WTC11 (cell line): ENCODE measurements around the gene CHAT. TPM values are rescaled to one million over a fixed set of nuclear protein-coding genes. Genes with fewer than 3 reads are reported as not detected.

ENCODE experiments used
- ATAC-seq: fragments of 200-7000 bp; cut with Tn5 transposase; 2 replicates; pipeline ENCODE4 v1.10.0; 2021; ENCODE audit warnings: mild to moderate bottlenecking, moderate library complexity
- CTCF ChIA-PET: fragments of 300-600 bp; sonication (Branson Sonifier 250); formaldehyde crosslinking; loops from one replicate; lab custom pipeline; 2021; ENCODE audit warnings: antibody characterized with exemption; lab: Charles Lee
- POLR2A ChIA-PET: fragments of 350-600 bp; sonication (Branson Sonifier 250); formaldehyde crosslinking; loops from one replicate; lab custom pipeline; 2021; ENCODE audit warnings: antibody characterized with exemption; lab: Charles Lee
- DNase-seq: peaks from one replicate; pipeline ENCODE4 v3.0.0; 2021; ENCODE audit warnings: low spot score
- H3K27ac Mint-ChIP-seq: 2 replicates; pipeline ENCODE4 v1.8.0; 2021; ENCODE audit warnings: mixed read lengths
- H3K27me3 Mint-ChIP-seq: 2 replicates; pipeline ENCODE4 v1.8.0; 2021; ENCODE audit warnings: low read depth, mild to moderate bottlenecking, moderate library complexity, mixed read lengths
- H3K36me3 Mint-ChIP-seq: 2 replicates; pipeline ENCODE4 v1.8.0; 2021; ENCODE audit warnings: mixed read lengths
- H3K4me1 Mint-ChIP-seq: 2 replicates; pipeline ENCODE4 v1.8.0; 2022; ENCODE audit warnings: mixed read lengths
- H3K4me3 Mint-ChIP-seq: 2 replicates; pipeline ENCODE4 v1.8.0; 2021; ENCODE audit warnings: mild to moderate bottlenecking, moderate library complexity, mixed read lengths
- H3K9me3 Mint-ChIP-seq: 2 replicates; pipeline ENCODE4 v1.8.0; 2021; ENCODE audit warnings: mixed read lengths
- ELF4 ChIP-seq: sonication (generic); formaldehyde crosslinking; IDR thresholded peaks from 2 replicates; pipeline ENCODE4 v1.8.1; 2022; ENCODE audit warnings: low read depth, mild to moderate bottlenecking, moderate library complexity, missing genetic modification reagents
- GABPB1 ChIP-seq: sonication (generic); formaldehyde crosslinking; IDR thresholded peaks from 2 replicates; pipeline ENCODE4 v1.8.1; 2023; ENCODE audit warnings: mild to moderate bottlenecking, missing genetic modification reagents
- GRHL2 ChIP-seq: fragments of 250-450 bp; sonication (Bioruptor Pico); IDR thresholded peaks from 2 replicates; pipeline ENCODE4 v1.8.0; 2022; ENCODE audit warnings: mild to moderate bottlenecking, moderate library complexity; ENCODE audit not compliant: insufficient replicate concordance, severe bottlenecking
- JUN ChIP-seq: sonication (generic); formaldehyde crosslinking; IDR thresholded peaks from 2 replicates; pipeline ENCODE4 v1.8.0; 2023; ENCODE audit warnings: mild to moderate bottlenecking, missing genetic modification reagents
- NFATC4 ChIP-seq: fragments of 250-450 bp; sonication (Bioruptor Pico); IDR thresholded peaks from 2 replicates; pipeline ENCODE4 v1.9.0; 2021; ENCODE audit warnings: mild to moderate bottlenecking
- RELA ChIP-seq: sonication (generic); formaldehyde crosslinking; IDR thresholded peaks from 2 replicates; pipeline ENCODE4 v1.8.1; 2022; ENCODE audit warnings: missing genetic modification reagents, mild to moderate bottlenecking, borderline replicate concordance
- SMAD3 ChIP-seq: sonication (generic); formaldehyde crosslinking; IDR thresholded peaks from 2 replicates; pipeline ENCODE4 v1.8.0; 2022; ENCODE audit warnings: missing genetic modification reagents, mild to moderate bottlenecking, borderline replicate concordance
- ZNF138 ChIP-seq: sonication (generic); formaldehyde crosslinking; conservative IDR thresholded peaks from 2 replicates; pipeline ENCODE4 v1.8.1; 2022; ENCODE audit warnings: mild to moderate bottlenecking, moderate library complexity, missing genetic modification reagents
- ZNF263 ChIP-seq: sonication (generic); formaldehyde crosslinking; IDR thresholded peaks from 2 replicates; pipeline ENCODE4 v1.8.1; 2022; ENCODE audit warnings: low read depth, mild to moderate bottlenecking, moderate library complexity, missing genetic modification reagents
- total RNA-seq: library from RNA; stranded (reverse); gene quantifications from 3 replicates; pipeline ENCODE4 v1.2.3, GENCODE V29; 2021
- TF ChIP-seq, protein P1 (sequence below): sonication (generic); formaldehyde crosslinking; IDR thresholded peaks from 2 replicates; pipeline ENCODE4 v1.8.1; 2023; ENCODE audit warnings: mild to moderate bottlenecking, missing genetic modification reagents, moderate library complexity
- TF ChIP-seq, protein P2 (sequence below): sonication (generic); formaldehyde crosslinking; IDR thresholded peaks from 2 replicates; pipeline ENCODE4 v1.8.1; 2023; ENCODE audit warnings: mild to moderate bottlenecking, missing genetic modification reagents
- TF ChIP-seq, protein P3 (sequence below): sonication (generic); formaldehyde crosslinking; IDR thresholded peaks from 2 replicates; pipeline ENCODE4 v1.8.1; 2022; ENCODE audit warnings: missing genetic modification reagents, borderline replicate concordance
- TF ChIP-seq, protein P4 (sequence below): sonication (generic); formaldehyde crosslinking; IDR thresholded peaks from 2 replicates; pipeline ENCODE4 v1.8.1; 2022; ENCODE audit warnings: low read depth, missing genetic modification reagents, borderline replicate concordance
- TF ChIP-seq, protein P5 (sequence below): fragments of 250-450 bp; sonication (Bioruptor Pico); IDR thresholded peaks from 2 replicates; pipeline ENCODE4 v1.9.0; 2021; ENCODE audit warnings: mild to moderate bottlenecking
- TF ChIP-seq, protein P6 (sequence below): sonication (generic); formaldehyde crosslinking; IDR thresholded peaks from 2 replicates; pipeline ENCODE4 v1.8.0; 2022; ENCODE audit warnings: missing genetic modification reagents
- TF ChIP-seq, protein P7 (sequence below): sonication (generic); formaldehyde crosslinking; conservative IDR thresholded peaks from 2 replicates; pipeline ENCODE4 v1.8.1; 2022; ENCODE audit warnings: mild to moderate bottlenecking, missing genetic modification reagents
- TF ChIP-seq, protein P8 (sequence below): fragments of 250-450 bp; sonication (Bioruptor Pico); conservative IDR thresholded peaks from 2 replicates; pipeline ENCODE4 v1.9.0; 2021; ENCODE audit warnings: mild to moderate bottlenecking
- TF ChIP-seq, protein P9 (sequence below): fragments of 250-450 bp; sonication (Bioruptor Pico); IDR thresholded peaks from 2 replicates; pipeline ENCODE4 v1.9.0; 2021; ENCODE audit warnings: mild to moderate bottlenecking, borderline replicate concordance

CHAT gene
- total RNA-seq, 1 experiment from 2014 or later = not detected

DNA sequence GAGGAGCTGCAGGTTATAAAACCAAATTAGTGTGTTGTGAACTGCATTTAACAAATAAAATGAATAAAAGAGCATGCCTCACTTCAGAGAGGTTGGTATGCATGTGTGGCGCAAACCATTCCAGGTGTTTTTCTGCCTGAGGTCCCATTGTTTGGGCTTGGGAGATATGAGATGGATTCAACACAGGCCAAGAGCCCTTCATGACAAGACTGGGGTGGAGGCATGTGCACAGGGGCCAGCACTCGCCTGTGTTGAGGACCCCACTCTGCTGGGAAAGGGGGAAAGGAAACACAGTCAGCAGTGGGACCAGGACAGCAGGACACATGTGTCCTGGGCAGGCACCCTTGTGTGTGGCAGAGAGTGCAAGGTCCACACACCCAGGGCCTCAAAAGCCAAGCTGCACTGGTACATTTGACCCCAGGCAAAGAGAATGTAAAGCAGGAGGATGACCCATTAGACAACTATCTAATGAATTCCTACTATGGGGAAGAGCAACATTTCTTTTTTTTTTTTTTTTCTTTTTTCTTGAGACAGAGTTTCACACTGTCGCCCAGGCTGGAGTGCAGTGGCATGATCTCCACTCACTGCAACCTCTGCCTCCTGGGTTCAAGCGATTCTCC is 12.9 kb upstream of the CHAT start (continued):
- no peak for TF ChIP-seq NFATC4 (CRISPR knock-in tag)
- TF ChIP-seq ELF4 (CRISPR knock-in tag) = no peak
- TF ChIP-seq, protein P1, sequence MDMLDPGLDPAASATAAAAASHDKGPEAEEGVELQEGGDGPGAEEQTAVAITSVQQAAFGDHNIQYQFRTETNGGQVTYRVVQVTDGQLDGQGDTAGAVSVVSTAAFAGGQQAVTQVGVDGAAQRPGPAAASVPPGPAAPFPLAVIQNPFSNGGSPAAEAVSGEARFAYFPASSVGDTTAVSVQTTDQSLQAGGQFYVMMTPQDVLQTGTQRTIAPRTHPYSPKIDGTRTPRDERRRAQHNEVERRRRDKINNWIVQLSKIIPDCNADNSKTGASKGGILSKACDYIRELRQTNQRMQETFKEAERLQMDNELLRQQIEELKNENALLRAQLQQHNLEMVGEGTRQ (CRISPR knock-in tag) = no peak
- TF ChIP-seq RELA = no peak
- TF ChIP-seq JUN (CRISPR knock-in tag) = no peak
- TF ChIP-seq, protein P2, sequence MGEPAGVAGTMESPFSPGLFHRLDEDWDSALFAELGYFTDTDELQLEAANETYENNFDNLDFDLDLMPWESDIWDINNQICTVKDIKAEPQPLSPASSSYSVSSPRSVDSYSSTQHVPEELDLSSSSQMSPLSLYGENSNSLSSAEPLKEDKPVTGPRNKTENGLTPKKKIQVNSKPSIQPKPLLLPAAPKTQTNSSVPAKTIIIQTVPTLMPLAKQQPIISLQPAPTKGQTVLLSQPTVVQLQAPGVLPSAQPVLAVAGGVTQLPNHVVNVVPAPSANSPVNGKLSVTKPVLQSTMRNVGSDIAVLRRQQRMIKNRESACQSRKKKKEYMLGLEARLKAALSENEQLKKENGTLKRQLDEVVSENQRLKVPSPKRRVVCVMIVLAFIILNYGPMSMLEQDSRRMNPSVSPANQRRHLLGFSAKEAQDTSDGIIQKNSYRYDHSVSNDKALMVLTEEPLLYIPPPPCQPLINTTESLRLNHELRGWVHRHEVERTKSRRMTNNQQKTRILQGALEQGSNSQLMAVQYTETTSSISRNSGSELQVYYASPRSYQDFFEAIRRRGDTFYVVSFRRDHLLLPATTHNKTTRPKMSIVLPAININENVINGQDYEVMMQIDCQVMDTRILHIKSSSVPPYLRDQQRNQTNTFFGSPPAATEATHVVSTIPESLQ (CRISPR knock-in tag) = no peak
- no peak for TF ChIP-seq GRHL2
- TF ChIP-seq SMAD3 (CRISPR knock-in tag) = no peak
- TF ChIP-seq, protein P3, sequence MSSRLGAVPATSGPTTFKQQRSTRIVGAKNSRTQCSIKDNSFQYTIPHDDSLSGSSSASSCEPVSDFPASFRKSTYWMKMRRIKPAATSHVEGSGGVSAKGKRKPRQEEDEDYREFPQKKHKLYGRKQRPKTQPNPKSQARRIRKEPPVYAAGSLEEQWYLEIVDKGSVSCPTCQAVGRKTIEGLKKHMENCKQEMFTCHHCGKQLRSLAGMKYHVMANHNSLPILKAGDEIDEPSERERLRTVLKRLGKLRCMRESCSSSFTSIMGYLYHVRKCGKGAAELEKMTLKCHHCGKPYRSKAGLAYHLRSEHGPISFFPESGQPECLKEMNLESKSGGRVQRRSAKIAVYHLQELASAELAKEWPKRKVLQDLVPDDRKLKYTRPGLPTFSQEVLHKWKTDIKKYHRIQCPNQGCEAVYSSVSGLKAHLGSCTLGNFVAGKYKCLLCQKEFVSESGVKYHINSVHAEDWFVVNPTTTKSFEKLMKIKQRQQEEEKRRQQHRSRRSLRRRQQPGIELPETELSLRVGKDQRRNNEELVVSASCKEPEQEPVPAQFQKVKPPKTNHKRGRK (CRISPR knock-in tag) = no peak
- no peak for TF ChIP-seq GABPB1 (CRISPR knock-in tag)
- TF ChIP-seq, protein P4, sequence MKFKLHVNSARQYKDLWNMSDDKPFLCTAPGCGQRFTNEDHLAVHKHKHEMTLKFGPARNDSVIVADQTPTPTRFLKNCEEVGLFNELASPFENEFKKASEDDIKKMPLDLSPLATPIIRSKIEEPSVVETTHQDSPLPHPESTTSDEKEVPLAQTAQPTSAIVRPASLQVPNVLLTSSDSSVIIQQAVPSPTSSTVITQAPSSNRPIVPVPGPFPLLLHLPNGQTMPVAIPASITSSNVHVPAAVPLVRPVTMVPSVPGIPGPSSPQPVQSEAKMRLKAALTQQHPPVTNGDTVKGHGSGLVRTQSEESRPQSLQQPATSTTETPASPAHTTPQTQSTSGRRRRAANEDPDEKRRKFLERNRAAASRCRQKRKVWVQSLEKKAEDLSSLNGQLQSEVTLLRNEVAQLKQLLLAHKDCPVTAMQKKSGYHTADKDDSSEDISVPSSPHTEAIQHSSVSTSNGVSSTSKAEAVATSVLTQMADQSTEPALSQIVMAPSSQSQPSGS (CRISPR knock-in tag) = no peak
- TF ChIP-seq, protein P5, sequence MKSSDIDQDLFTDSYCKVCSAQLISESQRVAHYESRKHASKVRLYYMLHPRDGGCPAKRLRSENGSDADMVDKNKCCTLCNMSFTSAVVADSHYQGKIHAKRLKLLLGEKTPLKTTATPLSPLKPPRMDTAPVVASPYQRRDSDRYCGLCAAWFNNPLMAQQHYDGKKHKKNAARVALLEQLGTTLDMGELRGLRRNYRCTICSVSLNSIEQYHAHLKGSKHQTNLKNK (CRISPR knock-in tag) = no peak

DNA sequence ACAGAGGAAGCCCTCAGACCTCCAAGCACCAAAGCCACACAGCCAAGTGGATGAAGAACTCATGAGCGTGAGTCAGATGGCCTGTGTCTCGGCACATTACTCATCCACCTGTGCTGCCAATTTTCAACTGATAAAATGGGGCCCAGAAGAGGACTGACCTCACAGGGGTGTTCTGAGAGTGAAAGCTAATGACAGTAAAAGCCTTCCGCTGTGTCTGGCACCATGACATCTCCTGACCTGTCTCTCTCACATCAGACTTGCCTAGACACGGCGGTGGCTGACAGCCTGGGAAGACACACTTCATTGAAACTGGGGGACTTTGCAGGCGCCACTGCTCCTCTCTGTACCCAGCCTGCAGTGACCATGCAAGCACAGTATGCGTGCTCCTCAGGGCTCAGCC is 12.0 kb upstream of the CHAT start:
- DNase-seq = no peak
- H3K4me3 Mint-ChIP-seq = no peak overlapping the region
- no peak for ATAC-seq
- H3K36me3 Mint-ChIP-seq = no peaks in the 10 kb centered on the region
- H3K27ac Mint-ChIP-seq = no peak overlapping the region
- ChIA-PET POLR2A (no interaction called here), CTCF (interaction anchor here (2.3 kb wide), 1 partner anchor 9 kb away, joined by 7 read pairs; no protein-coding TSS in a partner anchor)
- peaks cover 57% of the 10 kb centered on the region for H3K27me3 Mint-ChIP-seq
- H3K4me1 Mint-ChIP-seq = peaks cover 5% of the 10 kb centered on the region; the same call in 1 of the 2 replicates
- H3K9me3 Mint-ChIP-seq = no peaks in the 10 kb centered on the region
- TF ChIP-seq, protein P6, sequence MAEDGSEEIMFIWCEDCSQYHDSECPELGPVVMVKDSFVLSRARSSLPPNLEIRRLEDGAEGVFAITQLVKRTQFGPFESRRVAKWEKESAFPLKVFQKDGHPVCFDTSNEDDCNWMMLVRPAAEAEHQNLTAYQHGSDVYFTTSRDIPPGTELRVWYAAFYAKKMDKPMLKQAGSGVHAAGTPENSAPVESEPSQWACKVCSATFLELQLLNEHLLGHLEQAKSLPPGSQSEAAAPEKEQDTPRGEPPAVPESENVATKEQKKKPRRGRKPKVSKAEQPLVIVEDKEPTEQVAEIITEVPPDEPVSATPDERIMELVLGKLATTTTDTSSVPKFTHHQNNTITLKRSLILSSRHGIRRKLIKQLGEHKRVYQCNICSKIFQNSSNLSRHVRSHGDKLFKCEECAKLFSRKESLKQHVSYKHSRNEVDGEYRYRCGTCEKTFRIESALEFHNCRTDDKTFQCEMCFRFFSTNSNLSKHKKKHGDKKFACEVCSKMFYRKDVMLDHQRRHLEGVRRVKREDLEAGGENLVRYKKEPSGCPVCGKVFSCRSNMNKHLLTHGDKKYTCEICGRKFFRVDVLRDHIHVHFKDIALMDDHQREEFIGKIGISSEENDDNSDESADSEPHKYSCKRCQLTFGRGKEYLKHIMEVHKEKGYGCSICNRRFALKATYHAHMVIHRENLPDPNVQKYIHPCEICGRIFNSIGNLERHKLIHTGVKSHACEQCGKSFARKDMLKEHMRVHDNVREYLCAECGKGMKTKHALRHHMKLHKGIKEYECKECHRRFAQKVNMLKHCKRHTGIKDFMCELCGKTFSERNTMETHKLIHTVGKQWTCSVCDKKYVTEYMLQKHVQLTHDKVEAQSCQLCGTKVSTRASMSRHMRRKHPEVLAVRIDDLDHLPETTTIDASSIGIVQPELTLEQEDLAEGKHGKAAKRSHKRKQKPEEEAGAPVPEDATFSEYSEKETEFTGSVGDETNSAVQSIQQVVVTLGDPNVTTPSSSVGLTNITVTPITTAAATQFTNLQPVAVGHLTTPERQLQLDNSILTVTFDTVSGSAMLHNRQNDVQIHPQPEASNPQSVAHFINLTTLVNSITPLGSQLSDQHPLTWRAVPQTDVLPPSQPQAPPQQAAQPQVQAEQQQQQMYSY (CRISPR knock-in tag) = no peak
- TF ChIP-seq, protein P7, sequence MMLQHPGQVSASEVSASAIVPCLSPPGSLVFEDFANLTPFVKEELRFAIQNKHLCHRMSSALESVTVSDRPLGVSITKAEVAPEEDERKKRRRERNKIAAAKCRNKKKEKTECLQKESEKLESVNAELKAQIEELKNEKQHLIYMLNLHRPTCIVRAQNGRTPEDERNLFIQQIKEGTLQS (CRISPR knock-in tag) = no peak
- TF ChIP-seq GABPB1 (CRISPR knock-in tag) (no peak), ZNF138 (CRISPR knock-in tag) (no peak), ZNF263 (CRISPR knock-in tag) (no peak)
- TF ChIP-seq, protein P8, sequence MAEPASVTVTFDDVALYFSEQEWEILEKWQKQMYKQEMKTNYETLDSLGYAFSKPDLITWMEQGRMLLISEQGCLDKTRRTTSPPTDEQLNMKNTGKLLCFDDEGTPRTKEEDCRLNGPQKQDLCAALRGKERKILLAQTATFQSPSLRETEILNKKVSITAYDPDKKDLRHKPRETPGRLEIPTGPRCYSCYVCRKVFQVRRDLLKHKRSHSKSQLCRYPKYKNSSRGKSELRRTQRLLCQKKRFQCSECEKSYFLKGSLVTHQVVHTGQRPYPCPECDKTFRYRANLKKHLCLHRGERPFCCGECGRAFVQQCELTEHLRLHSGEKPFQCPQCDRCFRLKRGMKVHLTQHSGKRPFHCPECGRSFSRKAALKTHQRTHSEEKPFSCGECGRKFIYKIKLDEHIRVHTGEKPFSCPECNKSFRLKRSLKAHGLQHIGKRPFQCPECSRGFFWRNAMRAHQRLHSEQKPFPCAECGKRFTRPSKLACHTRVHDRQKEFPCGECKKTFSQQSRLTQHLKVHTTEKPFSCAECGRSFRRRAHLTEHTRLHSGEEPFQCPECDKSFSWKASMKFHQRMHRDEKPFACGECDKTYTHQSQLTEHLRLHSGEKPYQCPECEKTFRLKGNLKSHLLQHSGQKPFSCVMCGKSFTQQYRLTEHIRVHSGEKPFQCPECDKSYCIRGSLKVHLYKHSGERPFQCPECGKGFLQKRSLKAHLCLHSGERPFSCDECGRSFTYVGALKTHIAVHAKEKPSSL = no peak
- TF ChIP-seq, protein P9, sequence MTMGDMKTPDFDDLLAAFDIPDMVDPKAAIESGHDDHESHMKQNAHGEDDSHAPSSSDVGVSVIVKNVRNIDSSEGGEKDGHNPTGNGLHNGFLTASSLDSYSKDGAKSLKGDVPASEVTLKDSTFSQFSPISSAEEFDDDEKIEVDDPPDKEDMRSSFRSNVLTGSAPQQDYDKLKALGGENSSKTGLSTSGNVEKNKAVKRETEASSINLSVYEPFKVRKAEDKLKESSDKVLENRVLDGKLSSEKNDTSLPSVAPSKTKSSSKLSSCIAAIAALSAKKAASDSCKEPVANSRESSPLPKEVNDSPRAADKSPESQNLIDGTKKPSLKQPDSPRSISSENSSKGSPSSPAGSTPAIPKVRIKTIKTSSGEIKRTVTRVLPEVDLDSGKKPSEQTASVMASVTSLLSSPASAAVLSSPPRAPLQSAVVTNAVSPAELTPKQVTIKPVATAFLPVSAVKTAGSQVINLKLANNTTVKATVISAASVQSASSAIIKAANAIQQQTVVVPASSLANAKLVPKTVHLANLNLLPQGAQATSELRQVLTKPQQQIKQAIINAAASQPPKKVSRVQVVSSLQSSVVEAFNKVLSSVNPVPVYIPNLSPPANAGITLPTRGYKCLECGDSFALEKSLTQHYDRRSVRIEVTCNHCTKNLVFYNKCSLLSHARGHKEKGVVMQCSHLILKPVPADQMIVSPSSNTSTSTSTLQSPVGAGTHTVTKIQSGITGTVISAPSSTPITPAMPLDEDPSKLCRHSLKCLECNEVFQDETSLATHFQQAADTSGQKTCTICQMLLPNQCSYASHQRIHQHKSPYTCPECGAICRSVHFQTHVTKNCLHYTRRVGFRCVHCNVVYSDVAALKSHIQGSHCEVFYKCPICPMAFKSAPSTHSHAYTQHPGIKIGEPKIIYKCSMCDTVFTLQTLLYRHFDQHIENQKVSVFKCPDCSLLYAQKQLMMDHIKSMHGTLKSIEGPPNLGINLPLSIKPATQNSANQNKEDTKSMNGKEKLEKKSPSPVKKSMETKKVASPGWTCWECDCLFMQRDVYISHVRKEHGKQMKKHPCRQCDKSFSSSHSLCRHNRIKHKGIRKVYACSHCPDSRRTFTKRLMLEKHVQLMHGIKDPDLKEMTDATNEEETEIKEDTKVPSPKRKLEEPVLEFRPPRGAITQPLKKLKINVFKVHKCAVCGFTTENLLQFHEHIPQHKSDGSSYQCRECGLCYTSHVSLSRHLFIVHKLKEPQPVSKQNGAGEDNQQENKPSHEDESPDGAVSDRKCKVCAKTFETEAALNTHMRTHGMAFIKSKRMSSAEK = no peak
